Sciatic nerve (tissue), 2 donors: ENCODE data around the gene EGFLAM. TPM values are rescaled to one million over a fixed set of nuclear protein-coding genes. Genes with fewer than 3 reads are reported as not detected.
"Not testable (repeated sequence)": the region's sequence is repeated elsewhere in the genome, so short reads cannot be mapped to it uniquely, and the experiment has no call there.

Source experiments
- ATAC-seq: fragments of 200-7000 bp; cut with Tn5 transposase; one replicate; pipeline ENCODE4 v1.9.1; 2020; ENCODE audit warnings: mild to moderate bottlenecking, moderate library complexity
- DNase-seq: peaks from one replicate; pipeline ENCODE4 v3.0.0-alpha.2; 2020; ENCODE audit warnings: low spot score
- intact Hi-C: fragments of 100-400 bp; cut with DNase I; formaldehyde crosslinking; loops from one replicate; pipeline ENCODE4 v1.14.2; 2022
- total RNA-seq: library from RNA; stranded (reverse); fragmentation: NEBNext Ultra II Directional; extraction: Animal tissue kit (Norgen Biotek cat#: 25700); gene quantifications from one replicate; pipeline ENCODE4 v1.2.1, GENCODE V29; 2021
- donor health status: DM: no; HTN: no; CAD: no.
- donor health status: DM: no; HTN: no; CAD: no.

Gene EGFLAM
- total RNA-seq, 1 donor from 2014 or later = 48.2 TPM

- intact Hi-C loops = no loop called here
- DNase-seq (no peak), ATAC-seq (no peak)
These were observed 59.5 kb downstream of the EGFLAM start for GRCh38 chr5:38317868-38318267.

- DNase-seq = no peak
- ATAC-seq = no peak
- intact Hi-C loops = no loop called here
These were observed 61.1 kb downstream of the EGFLAM start for GRCh38 chr5:38319491-38319890.

GRCh38 chr5:38321978-38322377 is 63.6 kb downstream of the EGFLAM start:
- intact Hi-C loops = no loop called here
- DNase-seq (no peak), ATAC-seq (no peak)

GRCh38 chr5:38323645-38324295 is 65.4 kb downstream of the EGFLAM start:
- intact Hi-C loops = no loop called here
- ATAC-seq (peak; percentile 86), DNase-seq (no peak)

- intact Hi-C loops = no loop called here
These were observed 70.9 kb downstream of the EGFLAM start for GRCh38 chr5:38329132-38329715.

GRCh38 chr5:38330207-38330606 is 71.8 kb downstream of the EGFLAM start:
- intact Hi-C loops = no loop called here
- ATAC-seq (no peak), DNase-seq (no peak)

More at GRCh38 chr5:38329132-38329715, 70.9 kb downstream of the EGFLAM start:
- ATAC-seq = no peak
- no peak for DNase-seq

GRCh38 chr5:38331831-38332230 is 73.5 kb downstream of the EGFLAM start:
- intact Hi-C loops = no loop called here

GRCh38 chr5:38333181-38333580 is 74.8 kb downstream of the EGFLAM start:
- ATAC-seq, DNase-seq, intact Hi-C loops: not testable (repeated sequence)

More at GRCh38 chr5:38331831-38332230, 73.5 kb downstream of the EGFLAM start:
- DNase-seq = no peak
- no peak for ATAC-seq

GRCh38 chr5:38338455-38338854 is 80.1 kb downstream of the EGFLAM start:
- intact Hi-C loops = no loop called here
- DNase-seq (no peak), ATAC-seq (no peak)

GRCh38 chr5:38339446-38339845 is 81.1 kb downstream of the EGFLAM start:
- intact Hi-C loops = no loop called here
- DNase-seq = no peak
- ATAC-seq = no peak

- intact Hi-C loops = no loop called here
- DNase-seq (no peak), ATAC-seq (no peak)
These were observed 82.7 kb downstream of the EGFLAM start for GRCh38 chr5:38341056-38341455.

GRCh38 chr5:38341641-38342040 is 83.3 kb downstream of the EGFLAM start:
- DNase-seq (no peak), ATAC-seq (no peak)
- intact Hi-C loops = no loop called here

GRCh38 chr5:38342261-38342660 is 83.9 kb downstream of the EGFLAM start:
- no peak for ATAC-seq
- intact Hi-C loops = no loop called here

GRCh38 chr5:38344891-38345290 is 86.5 kb downstream of the EGFLAM start:
- ATAC-seq (no peak), DNase-seq (no peak)
- intact Hi-C loops = no loop called here

More at GRCh38 chr5:38342261-38342660, 83.9 kb downstream of the EGFLAM start:
- no peak for DNase-seq

GRCh38 chr5:38346593-38346992 is 88.2 kb downstream of the EGFLAM start:
- intact Hi-C loops = no loop called here
- DNase-seq (no peak), ATAC-seq (no peak)

GRCh38 chr5:38347040-38347763 is 88.8 kb downstream of the EGFLAM start:
- ATAC-seq (no peak), DNase-seq (no peak)
- intact Hi-C loops = no loop called here

GRCh38 chr5:38347896-38348295 is 89.5 kb downstream of the EGFLAM start:
- intact Hi-C loops = no loop called here
- no peak for ATAC-seq
- no peak for DNase-seq

GRCh38 chr5:38360323-38361061 is 102.1 kb downstream of the EGFLAM start:
- intact Hi-C loops = no loop called here
- no peak for DNase-seq
- ATAC-seq = no peak

- intact Hi-C loops = no loop called here
- DNase-seq (no peak), ATAC-seq (no peak)
These were observed 104.4 kb downstream of the EGFLAM start for GRCh38 chr5:38362713-38363112.

- intact Hi-C loops = no loop called here
- no peak for ATAC-seq
- DNase-seq = no peak
These were observed 106.5 kb downstream of the EGFLAM start for GRCh38 chr5:38364825-38365224.
